CD4-positive, alpha-beta T cell treated with Interleukin-1 beta for 1 hour (primary cell): ENCODE data around the gene MOXD1.
"Not testable (repeated sequence)": the region's sequence is repeated elsewhere in the genome, so short reads cannot be mapped to it uniquely, and the experiment has no call there.

Source experiments
- DNase-seq, 2 donors: peaks; one replicate each; pipeline ENCODE4 v3.0.0-alpha.2; 2020 to 2022

MOXD1 gene

DNA sequence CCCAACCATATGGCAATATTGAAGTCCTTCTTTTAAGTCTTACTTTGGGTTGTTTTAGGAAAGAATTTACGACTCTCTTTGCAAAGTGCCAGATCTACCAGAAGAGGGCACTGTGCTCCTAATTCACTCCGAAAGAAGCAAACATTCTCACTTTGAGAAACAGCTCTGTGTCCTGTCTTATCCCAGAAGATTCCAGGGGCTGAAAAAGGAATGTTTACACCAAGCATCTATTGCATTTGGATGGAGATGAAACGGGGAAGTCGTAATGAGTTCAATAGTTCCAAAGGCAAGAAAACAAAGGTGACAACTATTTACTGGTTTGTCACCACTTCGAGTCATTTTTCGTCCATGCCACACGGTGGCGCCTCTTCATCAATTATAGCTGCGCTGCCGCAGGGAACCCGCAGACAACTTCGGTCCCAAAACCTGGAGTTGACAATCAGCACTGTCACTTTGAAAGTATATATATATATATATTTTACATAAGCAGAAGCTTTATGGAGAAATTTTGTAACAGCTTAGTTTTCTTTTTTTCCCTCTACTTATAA lies 121.6 kb downstream of the MOXD1 start:
- DNase-seq: peak; percentile 72

DNA sequence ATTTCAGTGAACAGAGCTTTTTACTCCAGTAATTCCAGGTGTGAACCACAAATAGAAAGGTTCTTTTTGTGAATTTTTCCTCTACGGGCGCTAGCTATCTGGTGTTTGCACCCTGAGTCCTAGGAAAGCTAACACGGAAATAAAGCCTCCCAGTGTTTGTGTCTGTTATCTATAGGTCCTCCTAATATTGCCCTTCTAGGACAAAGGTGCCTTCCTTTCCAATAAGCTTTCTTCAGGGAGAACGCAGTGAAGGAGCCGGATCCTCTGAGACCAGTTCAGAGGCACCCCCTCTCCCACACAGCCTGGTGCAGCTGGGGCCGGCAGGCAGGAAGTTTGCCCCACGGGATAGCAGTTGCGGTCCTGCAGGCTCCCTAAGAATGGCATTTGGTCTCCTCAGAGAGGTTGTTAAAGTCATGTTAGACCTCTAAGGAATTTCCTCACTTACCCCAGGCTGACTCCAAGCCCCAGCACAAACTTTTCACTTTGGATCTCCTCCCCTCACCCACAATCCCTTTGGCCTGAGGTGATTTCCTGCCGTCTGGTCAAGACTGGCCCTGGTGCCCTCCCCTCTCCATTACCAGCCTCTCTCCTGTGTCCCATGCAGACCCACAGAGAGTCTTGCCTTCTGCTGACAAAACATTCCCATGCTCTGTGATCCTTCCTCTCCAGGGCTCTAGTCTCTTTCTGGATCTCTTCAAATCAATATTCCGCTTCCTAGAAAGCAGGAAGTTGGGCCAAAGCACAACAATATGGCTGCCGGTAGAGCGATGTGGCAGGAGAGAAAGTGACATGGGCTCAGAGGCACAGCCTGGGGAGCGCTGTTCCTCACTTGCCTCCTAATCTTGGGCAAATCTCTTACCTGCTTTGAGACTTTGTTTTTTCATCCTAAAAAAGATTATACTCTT lies 126.0 kb downstream of the MOXD1 start:
- no peak for DNase-seq

GRCh38 chr6:132272776-132273175 lies 128.5 kb downstream of the MOXD1 start:
- DNase-seq: no peak

DNA sequence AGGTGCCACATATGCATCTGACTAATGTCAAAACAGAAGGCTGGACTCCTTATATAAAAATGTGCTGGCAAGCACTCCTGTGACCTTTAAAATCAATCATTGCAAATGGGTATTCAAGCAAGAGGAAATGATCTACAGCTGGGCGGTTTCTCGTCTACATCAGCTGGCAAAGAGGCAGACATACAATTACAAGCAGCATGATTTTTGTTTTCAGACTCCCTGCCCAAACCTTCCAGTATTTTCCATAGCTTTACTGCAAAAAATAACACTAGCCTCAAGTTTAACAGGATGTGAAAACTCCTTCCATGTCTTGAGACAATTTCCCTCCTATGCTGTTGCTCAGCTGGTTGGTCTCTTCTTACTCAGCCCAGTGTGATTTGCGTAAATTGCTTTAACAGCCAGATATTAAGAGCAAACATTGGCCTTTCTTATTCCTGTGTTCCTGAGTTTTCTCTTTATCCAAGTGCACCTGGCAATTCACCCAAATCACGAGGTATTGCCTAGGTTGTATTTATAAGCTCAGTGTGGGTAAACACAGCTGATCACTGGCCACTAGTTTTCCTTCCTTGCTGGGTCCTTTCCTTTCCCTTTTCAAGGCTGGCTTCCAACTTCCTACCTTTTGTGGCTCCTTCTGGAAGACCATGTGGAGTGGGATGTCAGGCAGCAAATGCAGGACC lies 130.4 kb downstream of the MOXD1 start:
- no peak for DNase-seq

DNA sequence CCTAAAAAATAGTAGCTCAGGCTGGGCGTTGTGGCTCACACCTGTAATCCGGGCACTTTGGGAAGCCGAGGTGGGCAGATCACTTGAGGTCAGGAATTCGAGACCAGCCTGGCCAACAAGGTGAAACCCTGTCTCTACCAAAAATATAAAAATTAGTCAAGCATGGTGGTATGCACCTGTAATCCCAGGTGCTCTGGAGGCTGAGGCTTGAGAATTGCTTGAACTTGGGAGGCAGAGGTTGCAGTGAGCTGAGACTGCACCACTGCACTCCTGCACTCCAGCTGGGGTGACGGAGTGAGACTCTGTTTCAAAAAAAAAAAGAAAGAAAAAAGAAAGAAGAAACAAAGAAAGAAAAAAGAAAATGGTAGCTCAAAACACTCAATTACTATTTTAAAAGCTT lies 132.6 kb downstream of the MOXD1 start:
- DNase-seq: not testable (repeated sequence)

DNA sequence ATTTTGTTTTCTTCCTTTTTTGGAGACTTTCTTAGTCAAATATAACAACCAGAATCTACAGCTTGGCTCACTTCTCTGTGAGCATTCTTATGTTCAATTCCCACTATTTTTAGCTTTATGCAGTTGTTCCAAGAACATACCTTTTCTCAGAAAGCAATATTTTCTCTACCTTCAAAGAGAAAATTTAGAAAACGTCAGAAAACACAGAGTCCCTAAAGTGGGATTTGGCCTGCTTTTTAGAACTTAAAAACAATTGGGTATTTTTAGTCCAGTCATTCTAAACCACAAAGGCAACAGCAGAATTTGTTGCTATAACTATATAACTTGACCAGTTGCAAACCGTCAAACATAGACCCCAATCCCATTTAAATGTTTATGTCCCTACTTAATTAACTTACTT lies 133.1 kb downstream of the MOXD1 start:
- DNase-seq: no peak

DNA sequence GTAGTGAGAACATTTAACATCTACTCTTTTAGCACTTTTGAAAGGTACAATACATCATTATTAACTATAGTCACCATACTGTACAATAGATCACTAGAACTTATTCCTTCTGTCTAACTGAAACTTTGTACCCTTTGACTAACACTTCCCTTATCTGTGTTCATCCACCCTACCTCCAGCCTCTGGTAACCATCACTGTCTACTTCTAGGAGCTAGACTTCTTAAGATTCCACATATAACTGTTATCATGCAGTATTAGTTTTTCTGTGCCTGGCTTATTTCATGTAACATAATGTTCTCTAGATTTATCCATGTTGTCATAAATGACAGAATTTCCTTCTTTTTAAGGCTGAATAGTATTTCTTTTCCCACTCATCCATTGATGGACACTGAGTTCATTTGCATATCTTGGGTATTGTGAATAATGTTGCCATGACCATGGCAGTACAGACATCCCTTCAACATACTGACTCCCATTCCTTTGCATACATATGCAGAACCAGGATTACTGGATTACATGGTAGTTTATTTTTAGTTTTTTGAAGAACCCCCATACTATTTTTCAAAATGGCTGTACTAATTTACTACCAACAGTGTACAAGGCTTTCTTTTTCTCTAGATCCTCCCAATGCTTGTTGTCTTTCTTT lies 135.7 kb downstream of the MOXD1 start:
- no peak for DNase-seq

DNA sequence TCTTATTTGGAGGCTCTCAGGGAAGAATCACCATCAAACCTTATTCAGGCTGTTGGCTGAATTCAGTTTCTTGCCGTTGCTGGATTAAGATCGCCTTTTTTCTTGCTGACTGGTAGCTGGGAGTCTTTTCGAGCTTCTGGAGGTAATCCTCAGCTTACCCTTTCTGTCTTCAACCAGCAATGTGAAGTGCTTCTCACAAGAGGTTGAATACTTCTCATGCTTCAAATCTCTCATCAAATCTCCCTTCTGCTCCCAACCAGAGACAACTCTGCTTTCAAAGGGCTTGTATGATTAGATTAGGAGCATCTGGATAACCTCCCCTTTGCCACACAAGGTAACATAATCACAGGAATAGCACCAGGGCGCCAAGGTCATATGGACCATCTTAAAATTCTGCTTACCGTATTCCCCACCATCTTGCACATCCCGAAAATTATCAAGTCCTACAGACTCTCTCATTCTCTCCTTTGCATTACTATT lies 137.2 kb downstream of the MOXD1 start:
- DNase-seq: no peak

GRCh38 chr6:132261354-132261753 lies 139.9 kb downstream of the MOXD1 start:
- no peak for DNase-seq

GRCh38 chr6:132259070-132259469 lies 142.2 kb downstream of the MOXD1 start:
- no peak for DNase-seq

DNA sequence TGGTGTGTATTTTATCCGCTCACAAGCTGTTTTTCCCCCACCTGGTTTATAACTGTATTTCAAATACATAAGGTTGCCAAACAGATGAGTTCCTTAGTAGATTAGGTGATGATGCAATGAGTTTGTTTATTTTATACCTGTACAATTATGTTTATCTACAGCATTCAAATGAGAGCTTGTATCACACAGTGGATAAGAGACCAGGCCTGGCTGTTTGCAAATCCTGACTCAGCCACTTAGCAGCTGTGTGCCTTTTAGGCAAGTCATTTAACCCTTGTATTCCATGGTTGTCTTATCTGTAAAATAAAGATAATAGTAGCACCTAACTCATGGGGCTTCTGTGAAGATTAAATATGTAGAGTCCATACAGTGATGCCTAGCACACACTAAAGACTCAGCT lies 143.7 kb downstream of the MOXD1 start:
- DNase-seq: no peak

DNA sequence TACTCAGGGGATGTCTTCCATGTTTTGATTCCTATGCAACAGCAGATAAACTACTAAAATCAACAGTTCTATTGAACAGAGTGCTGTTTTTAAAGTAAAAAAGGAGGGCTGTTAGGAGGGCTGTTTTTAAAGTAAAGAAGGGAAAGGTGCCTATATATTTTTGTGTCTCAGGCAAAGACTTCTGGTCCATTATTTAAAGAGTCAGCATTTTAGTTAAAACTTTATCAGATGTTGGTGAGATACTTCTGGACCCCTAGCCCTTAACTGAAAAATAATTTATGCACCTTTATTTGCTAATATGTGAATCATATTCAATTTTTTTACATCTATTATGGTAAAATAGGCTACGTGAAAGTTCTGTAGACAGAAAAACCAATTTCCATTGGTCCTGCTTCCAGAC lies 144.8 kb downstream of the MOXD1 start:
- no peak for DNase-seq

DNA sequence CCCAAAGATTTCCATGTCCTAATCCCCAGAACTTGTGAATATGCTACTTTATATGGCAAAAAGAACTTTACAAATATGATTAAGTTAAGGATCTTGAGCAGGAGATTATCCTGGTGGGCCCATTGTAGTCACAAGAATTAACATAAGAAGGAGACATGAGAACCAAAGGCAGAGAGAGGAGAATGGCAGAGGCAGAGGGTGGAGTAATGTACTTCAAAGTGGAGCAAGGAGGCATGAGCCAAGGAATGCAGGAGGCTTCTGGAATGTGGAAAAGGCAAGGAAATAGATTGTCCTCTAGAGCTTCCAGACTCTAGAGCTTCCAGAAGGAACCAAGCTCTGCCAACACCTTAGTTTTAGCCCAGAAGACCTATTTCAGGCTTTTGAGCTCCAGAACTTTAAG lies 147.4 kb downstream of the MOXD1 start:
- DNase-seq: no peak

DNA sequence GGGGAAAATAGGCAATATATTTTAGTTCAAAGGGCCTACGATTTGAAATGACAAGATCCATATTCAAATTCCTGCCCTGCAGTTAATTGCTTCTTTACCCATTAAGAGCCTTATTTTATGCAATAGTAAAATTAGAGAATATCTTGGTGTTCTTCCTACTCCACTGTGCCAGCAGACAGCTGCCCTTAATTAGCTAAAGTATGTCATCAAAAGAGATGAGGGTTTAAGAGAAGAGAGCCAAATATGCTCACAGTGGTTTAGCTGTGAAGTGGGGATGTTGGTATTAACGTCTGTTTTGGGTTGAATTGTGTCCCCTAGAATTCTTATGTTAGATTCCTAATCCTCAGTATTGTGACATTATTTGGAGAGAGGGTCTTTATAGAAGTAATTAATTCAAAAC lies 148.1 kb downstream of the MOXD1 start:
- DNase-seq: no peak

DNA sequence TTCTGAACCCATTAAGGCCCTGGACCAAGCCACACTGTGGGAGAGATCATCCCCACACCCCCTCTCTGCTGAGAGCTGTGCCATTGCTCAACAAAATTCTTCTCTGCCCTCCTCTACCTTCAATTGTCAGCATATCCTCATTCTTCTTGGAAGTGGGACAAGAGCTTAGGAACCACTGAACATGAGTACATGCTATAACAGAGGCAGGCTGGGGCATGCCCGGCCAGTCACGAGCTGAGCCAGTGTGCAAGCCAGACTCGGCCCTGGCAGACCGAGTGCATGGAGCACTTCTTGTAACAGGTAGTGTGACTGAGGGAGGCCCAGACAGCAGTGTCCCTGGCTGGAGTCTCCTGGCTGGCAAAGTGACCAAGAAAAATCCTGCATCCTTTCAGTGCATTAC lies 149.2 kb downstream of the MOXD1 start:
- no peak for DNase-seq

DNA sequence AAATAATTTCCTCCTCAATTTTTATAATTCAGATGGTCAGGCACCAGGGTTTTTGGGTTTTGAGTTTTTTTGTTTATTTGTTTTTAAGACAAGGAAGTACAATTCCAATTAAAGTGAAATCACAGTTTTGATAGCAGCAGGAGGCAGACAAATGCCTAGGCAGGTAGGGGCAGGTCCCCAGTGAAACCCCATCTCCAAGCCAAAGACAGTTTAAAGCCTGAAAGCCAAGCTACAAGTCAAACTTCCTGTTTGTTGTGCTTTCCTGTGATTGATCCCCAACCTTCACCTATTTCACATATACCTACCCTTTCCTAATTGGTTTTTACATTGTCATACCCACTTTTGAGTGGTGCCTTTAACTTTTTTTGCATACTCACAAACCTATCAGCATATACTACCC lies 149.6 kb downstream of the MOXD1 start:
- DNase-seq: no peak

GRCh38 chr6:132247381-132248159 lies 153.7 kb downstream of the MOXD1 start:
- no peak for DNase-seq

- no peak for DNase-seq
Measured at GRCh38 chr6:132246632-132247270, 154.5 kb downstream of the MOXD1 start.

GRCh38 chr6:132246120-132246617 lies 155.1 kb downstream of the MOXD1 start:
- no peak for DNase-seq
